Fibroblast of gingiva (primary cell): ENCODE data around the gene C11orf86.
"Not testable (repeated sequence)": the region's sequence is repeated elsewhere in the genome, so short reads cannot be mapped to it uniquely, and the experiment has no call there.

ENCODE experiments used
- DNase-seq: peaks from one replicate; pipeline ENCODE4 v3.0.0-alpha.2; 2011; ENCODE audit warnings: low read depth

Gene C11orf86

DNA sequence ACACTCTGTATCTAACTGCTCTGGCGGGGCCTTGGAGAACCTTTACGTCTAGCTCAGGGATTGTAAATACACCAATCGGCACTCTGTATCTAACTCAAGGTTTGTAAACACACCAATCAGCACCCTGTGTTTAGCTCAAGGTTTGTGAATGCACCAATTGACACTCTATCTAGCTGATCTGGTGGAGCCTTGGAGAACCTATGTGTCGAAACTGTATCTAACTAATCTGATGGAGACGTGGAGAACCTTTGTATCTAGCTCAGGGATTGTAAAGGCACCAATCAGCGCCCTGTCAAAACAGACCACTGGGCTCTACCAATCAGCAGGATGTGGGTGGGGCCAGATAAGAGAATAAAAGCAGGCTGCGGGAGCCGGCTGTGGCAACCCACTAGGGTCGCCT lies 14.3 kb downstream of the C11orf86 start:
- DNase-seq, result not testable (repeated sequence)

GRCh38 chr11:66992041-66992440 lies 16.9 kb downstream of the C11orf86 start:
- no peak for DNase-seq

- DNase-seq, result peak; percentile 20
These were observed 21.6 kb downstream of the C11orf86 start for GRCh38 chr11:66996609-66997273.

DNA sequence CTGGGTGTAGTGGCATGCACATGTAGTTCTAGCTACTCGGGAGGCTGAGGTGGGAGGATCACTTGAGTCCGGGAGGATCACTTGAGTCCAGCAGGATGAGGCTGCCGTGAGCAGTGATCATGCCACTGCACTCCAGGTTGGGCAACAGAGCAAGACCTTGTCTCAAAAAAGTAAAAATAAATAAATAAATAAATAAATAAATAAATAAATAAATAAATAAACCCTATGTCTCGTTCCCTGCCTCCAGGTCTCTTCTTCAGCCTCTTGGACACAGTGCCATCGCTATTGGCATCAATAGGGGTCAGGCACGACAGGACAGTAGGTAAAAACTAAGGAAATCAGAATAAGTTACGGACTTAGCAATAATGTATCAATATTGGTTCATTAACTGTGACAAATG lies 24.5 kb downstream of the C11orf86 start:
- DNase-seq, result no peak

DNA sequence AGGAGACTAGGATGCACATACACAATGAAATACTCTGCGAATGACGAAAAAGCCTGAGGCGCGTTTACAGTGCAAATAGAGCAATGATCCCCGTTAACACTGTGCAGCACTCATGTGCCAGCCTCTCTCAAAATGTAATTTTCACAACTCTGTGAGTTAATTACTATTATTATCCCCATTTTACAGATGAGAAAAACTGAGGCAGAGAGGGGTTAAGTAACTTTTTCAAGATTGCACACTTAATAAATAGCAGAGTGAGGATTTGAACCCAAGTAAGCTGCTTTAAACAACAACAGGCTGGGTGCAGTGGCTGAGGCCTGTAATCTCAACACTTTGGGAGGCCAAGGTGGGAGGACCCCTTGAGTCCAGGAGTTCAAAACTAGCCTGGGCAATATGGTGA lies 26.2 kb downstream of the C11orf86 start:
- no peak for DNase-seq

- DNase-seq, result no peak
These were observed 27.3 kb downstream of the C11orf86 start for GRCh38 chr11:67002297-67002913.

- DNase-seq, result no peak
These were observed 27.9 kb downstream of the C11orf86 start for GRCh38 chr11:67002921-67003411.

GRCh38 chr11:67005200-67005599 lies 30.1 kb downstream of the C11orf86 start:
- DNase-seq, result not testable (repeated sequence)

DNA sequence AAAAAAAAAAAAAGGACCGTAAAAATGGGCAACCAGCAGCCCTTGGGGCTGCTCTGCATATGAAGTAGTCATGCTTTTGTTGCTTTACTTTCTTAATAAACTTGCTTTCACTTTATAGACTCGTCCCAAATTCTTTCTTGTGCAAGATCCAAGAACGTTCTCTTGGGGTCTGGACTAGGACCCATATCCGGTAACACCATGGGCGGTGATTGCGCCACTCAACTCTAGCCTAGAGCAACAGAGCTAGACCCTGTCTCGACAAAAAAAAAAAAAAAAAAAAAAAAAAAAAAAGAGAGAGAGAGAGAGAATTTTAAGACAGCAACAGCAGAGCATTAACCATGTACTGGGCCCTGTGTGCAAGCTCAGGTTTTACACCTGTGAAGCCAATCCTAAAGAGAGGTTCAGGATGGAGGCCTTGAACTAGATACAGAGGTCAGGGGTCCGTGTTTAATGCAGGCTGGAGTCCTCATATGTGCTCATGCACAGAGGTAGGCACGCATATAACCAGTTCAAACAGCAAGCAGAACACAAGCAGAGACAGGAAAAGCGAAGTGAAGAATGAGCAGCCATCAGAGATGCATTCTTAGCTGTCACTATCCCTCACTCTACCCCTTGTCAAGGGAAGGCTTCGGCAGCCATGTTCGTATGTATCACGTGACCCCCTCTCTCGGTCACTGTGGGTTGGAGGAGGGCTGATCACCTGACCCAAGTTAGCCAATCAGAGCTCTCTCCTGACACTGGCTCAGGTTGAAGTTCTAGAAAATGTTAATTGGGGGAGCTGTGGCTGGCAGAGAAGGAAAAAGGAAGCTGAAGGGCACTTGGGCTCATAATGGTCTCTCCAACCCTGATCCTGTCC lies 31.2 kb downstream of the C11orf86 start:
- peak; percentile 51 for DNase-seq

DNA sequence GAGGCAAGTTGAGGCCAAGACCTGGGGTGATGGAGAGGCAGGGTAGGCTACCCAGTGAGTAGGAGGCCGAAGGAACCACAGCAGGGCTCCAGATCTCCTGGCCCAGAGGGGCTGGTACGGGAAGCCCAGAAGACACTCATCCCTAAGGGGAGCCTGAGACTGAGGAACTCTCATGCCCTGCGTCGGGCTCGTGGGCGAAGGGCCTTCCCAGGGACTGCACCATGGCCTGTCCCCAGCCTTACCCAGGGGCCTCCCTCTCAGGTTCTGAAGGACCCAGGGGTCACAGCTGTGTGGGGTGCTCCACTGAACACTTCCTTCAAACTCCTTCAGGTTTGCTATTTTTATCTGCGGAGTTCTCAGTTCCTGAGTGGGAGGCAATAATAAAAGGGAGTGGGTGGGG lies 32.0 kb downstream of the C11orf86 start:
- no peak for DNase-seq

DNA sequence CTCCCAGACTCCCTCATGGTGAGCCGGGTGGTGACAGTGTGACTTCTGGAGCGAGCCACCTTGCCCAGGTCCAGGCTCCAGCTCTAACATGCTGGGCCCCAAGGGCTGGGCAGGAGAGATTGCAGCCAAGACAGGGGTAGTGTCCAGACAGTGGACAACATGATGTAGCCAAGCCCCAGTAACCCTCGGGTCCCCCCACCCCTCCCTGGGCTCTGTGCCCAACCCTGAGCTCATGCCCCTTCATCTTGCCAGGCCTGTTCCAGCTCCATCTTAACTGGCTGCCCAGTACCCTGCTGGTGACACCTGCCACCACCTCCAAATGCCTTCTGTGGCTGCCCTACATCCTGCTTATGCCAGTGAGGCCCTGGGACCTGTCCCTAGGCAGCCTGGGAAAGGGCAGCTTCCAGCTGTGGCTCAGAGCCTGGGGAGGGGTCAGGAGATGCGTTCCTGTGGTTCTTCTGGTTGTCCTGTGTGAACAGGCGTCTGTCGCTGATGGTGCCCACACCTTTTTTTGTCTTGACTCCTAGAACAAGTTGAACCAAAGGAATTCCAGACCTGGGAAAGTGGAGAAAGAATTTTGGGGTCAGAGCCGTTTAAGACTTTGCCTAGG lies 35.3 kb downstream of the C11orf86 start:
- no peak for DNase-seq

GRCh38 chr11:67013511-67014045 lies 38.5 kb downstream of the C11orf86 start:
- DNase-seq, result no peak

DNA sequence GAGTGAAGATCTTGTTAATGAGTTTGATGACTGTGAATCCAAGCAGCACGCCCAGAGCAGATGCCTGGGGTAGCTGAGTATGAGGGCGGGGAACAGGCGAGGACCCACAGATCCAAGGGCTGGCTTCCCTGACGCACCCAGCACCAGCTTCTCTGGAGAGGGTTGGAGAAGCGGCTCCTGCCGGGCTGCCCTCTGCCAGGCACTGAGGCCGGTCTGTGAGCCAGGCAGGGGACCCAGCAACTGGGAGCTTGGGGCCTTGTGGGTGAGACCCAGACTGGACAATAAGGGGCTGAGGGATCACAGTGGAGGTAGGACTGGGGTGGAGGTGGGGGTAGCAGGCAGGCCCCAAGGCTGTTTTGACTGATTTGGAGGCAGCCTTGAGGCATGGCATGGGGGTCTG lies 39.2 kb downstream of the C11orf86 start:
- DNase-seq, result no peak

DNA sequence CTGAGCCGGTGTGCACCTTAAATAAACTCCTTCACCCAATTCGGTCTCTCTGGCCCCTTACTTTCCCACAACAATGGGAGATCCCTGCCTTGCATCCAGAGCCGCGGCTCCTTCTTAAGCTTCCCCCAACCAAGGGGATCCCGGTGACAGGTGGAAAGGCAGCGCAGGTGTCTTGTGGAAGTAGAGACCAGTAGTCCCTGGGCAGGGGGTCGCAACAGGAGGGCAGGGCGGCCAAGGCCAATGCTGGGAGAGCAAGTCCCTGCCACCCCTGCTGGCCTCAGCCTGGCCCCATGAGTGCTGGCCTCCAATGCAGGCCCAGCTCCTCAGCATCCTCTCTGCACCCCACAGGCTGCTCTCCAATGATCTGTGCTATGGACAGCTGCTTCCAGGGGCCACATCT lies 39.9 kb downstream of the C11orf86 start:
- no peak for DNase-seq

- no peak for DNase-seq
These were observed 41.4 kb downstream of the C11orf86 start for GRCh38 chr11:67016550-67016949.

DNA sequence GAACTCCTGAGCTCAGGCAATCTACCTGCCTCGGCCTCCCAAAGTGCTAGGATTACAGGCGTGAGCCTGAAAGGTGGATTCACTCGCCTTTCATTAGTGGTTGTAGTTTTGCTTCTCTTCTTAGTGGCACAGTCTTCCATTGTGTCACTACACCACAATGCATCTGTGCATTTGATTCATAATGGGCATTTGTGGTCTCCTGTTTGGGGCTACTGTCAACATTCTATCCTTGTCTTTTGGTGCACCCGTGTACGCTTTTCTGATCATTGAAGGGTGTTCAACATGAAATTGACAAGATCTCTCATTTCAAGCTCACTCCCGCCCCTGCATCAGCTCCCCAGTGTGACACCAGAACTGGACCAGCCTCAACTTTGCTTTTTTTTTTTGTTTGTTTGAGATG lies 45.8 kb downstream of the C11orf86 start:
- DNase-seq, result no peak

GRCh38 chr11:67022341-67022933 lies 47.3 kb downstream of the C11orf86 start:
- no peak for DNase-seq

- DNase-seq, result no peak
These were observed 48.2 kb downstream of the C11orf86 start, which contains the start of gene SYT12 for GRCh38 chr11:67022961-67023956. Gene SYT12 (plus strand): TSS chr11:67023134. CDS start chr11:67030145, 7,011 bp downstream.

DNA sequence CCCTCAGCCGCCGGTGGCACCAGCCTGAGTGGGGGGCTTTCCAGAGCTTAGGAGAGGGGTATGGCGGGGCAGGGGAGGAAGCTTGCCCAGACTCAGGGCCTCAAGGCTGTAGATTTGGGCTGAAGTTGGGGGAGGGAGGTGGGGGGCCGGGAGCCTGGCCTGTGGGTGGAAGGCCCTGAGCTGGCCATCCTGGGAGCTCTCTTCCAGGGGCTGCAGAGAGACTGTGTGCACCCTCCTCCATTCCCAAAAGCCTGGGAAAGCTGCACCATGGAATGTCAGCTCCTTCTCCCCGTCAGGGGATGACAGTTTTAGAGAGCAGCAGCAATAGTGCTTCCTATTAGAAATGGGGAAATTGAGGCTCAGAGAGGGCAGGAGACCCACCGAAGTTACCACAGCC lies 48.9 kb downstream of the C11orf86 start:
- DNase-seq, result no peak

GRCh38 chr11:67024410-67024809 lies 49.3 kb downstream of the C11orf86 start:
- no peak for DNase-seq
